Measurements from ENCODE around the gene FOXF1. TPM values are rescaled to one million over a fixed set of nuclear protein-coding genes. Genes with fewer than 3 reads are reported as not detected.

The FOXF1 gene
- total and polyA plus RNA-seq, 2 of the 13 experiments (the other 11 are each of a cell fraction or from before 2014, with no cell fraction given) = not detected

DNA sequence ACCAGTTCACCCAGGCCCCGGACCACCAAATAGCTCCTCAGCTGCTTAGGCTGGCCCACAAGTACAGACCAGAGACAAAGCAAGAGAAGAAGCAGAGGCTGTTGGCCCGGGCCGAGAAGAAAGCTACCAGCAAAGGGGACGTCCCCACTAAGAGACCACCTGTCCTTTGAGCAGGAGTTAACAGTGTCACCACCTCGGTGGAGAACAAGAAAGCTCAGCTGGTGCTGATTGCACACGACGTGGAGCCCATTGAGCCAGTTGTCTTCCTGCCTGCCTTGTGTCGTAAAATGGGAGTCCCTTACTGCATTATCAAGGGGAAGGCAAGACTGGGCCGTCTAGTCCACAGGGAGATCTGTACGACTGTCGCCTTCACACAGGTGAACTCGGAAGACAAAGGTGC, 15.4 kb downstream of the FOXF1 start:
- 63% methylated on average over 12 of the region's 12 CpGs for WGBS (ENCODE audit: low lambda C conversion rate)
- no peak overlapping the region for H3K4me2 ChIP-seq (ENCODE audit: low read depth, low read length)
- BruUV-seq (replicated peaks) = no TSS peak
- H3K27ac ChIP-seq (ENCODE audit: extremely low read length, insufficient read depth, low read length) = no peak overlapping the region
- in situ Hi-C loops (cut with HindIII; ENCODE audit: extremely low pct_ligation_motif_present, low pct_unique_long_range_greater_than_20kb) = no loop called here
- no peaks in the 10 kb centered on the region for H4K20me1 ChIP-seq (ENCODE audit: insufficient read depth, low read length)
- no peak for DNase-seq (ENCODE audit: low spot score)
- intact Hi-C loops (cut with micrococcal nuclease; ENCODE audit: unreplicated experiment) = no loop called here
- no peak overlapping the region for H3K9ac ChIP-seq (ENCODE audit: insufficient read depth, low read depth, low read length)
- no peak overlapping the region for H3K4me3 ChIP-seq (replicated peaks in 1 of 3; ENCODE audit: insufficient read depth in 1 of 3, low read depth in 2 of 3, low read length in 3 of 3)
- no peak for ATAC-seq
- ChIA-PET POLR2A (no interaction called here), CTCF (ENCODE audit: low intra/inter-chr PET ratio, low total read pairs) (no interaction called here)
- H3K4me1 ChIP-seq (ENCODE audit: insufficient read depth, low read length) = no peaks in the 10 kb centered on the region
- H3K27me3 ChIP-seq (ENCODE audit: control insufficient read depth in 1 of 2, insufficient read depth in 2 of 2, low read length in 2 of 2) = peaks cover 2 to 34% of the 10 kb centered on the region in 2 experiments
- no peak for FAIRE-seq
- no peaks in the 10 kb centered on the region for H3K79me2 ChIP-seq (ENCODE audit: insufficient read depth, low read length)
- no peak for TF ChIP-seq SKI (IDR thresholded peaks at IDR 0.05; ENCODE audit: partially characterized antibody)
- TF ChIP-seq NFE2L1 (CRISPR knock-in tag; IDR thresholded peaks at IDR 0.05; ENCODE audit: borderline replicate concordance) = no peak
- TF ChIP-seq SSRP1 (CRISPR knock-in tag; IDR thresholded peaks at IDR 0.05) = no peak
- TF ChIP-seq ZKSCAN8 (CRISPR knock-in tag; IDR thresholded peaks at IDR 0.05; ENCODE audit: borderline replicate concordance) = no peak
- no peak for TF ChIP-seq ZNF451 (CRISPR knock-in tag; IDR thresholded peaks at IDR 0.05)
- no peak for TF ChIP-seq AGO2 (optimal IDR thresholded peaks at IDR 0.05; ENCODE audit: low read depth, low read length)
- TF ChIP-seq, protein P1, sequence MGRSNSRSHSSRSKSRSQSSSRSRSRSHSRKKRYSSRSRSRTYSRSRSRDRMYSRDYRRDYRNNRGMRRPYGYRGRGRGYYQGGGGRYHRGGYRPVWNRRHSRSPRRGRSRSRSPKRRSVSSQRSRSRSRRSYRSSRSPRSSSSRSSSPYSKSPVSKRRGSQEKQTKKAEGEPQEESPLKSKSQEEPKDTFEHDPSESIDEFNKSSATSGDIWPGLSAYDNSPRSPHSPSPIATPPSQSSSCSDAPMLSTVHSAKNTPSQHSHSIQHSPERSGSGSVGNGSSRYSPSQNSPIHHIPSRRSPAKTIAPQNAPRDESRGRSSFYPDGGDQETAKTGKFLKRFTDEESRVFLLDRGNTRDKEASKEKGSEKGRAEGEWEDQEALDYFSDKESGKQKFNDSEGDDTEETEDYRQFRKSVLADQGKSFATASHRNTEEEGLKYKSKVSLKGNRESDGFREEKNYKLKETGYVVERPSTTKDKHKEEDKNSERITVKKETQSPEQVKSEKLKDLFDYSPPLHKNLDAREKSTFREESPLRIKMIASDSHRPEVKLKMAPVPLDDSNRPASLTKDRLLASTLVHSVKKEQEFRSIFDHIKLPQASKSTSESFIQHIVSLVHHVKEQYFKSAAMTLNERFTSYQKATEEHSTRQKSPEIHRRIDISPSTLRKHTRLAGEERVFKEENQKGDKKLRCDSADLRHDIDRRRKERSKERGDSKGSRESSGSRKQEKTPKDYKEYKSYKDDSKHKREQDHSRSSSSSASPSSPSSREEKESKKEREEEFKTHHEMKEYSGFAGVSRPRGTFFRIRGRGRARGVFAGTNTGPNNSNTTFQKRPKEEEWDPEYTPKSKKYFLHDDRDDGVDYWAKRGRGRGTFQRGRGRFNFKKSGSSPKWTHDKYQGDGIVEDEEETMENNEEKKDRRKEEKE (IDR thresholded peaks at IDR 0.05) = no peak
- TF ChIP-seq NR2F1 (CRISPR knock-in tag; IDR thresholded peaks at IDR 0.05) = no peak
- H3K9me3 ChIP-seq (ENCODE audit: low read length) = no peaks in the 10 kb centered on the region
- no peaks in the 10 kb centered on the region for H3K36me3 ChIP-seq (replicated peaks in 1 of 2; ENCODE audit: control insufficient read depth in 1 of 2, insufficient read depth in 2 of 2, low read length in 2 of 2)
- no peak overlapping the region for H2AFZ ChIP-seq (ENCODE audit: low read length)

Data from HepG2 (cell line).